Tibial nerve (tissue), 4 donors: ENCODE measurements around the gene BCDIN3D. TPM values are rescaled to one million over a fixed set of nuclear protein-coding genes. Genes with fewer than 3 reads are reported as not detected.

ENCODE experiments used
- DNase-seq, 2 donors: peaks; one replicate each; pipeline ENCODE4 v3.0.0-alpha.2; 2019; ENCODE audit warnings: low spot score in 2 of 2
- H3K27ac ChIP-seq, 4 donors: fragments of 200-600 bp; sonication (generic) in 3 of 4; one replicate each; pipeline ENCODE4 v1.5.1; 2017 to 2019; ENCODE audit warnings: mild to moderate bottlenecking in 1 of 4
- H3K27me3 ChIP-seq, 2 donors: fragments of 200-600 bp; sonication (generic) in 1 of 2; one replicate each; pipeline versions ENCODE4 v1.5.1 to v1.6.0; 2017 to 2019
- H3K36me3 ChIP-seq, 3 donors: fragments of 200-600 bp; sonication (generic); one replicate each; pipeline ENCODE4 v1.5.1; 2018 to 2019
- H3K4me1 ChIP-seq, 4 donors: fragments of 200-600 bp; sonication (generic) in 3 of 4; one replicate each; pipeline ENCODE4 v1.5.1; 2017 to 2019
- H3K4me3 ChIP-seq, 4 donors: fragments of 200-600 bp; sonication (generic) in 3 of 4; one replicate each; pipeline ENCODE4 v1.5.1; 2017 to 2019; ENCODE audit warnings: mild to moderate bottlenecking in 1 of 4, moderate library complexity in 1 of 4
- H3K9me3 ChIP-seq, 4 donors: fragments of 200-600 bp; sonication (generic) in 3 of 4; one replicate each; pipeline ENCODE4 v1.5.1; 2017 to 2019
- EP300 ChIP-seq, 2 donors: sonication (generic); formaldehyde crosslinking; IDR thresholded peaks; one replicate each; pipeline ENCODE4 v1.6.1; 2017; ENCODE audit warnings: antibody characterized with exemption in 2 of 2, mild to moderate bottlenecking in 1 of 2
- POLR2A ChIP-seq, 2 donors: fragments of 450-650 bp; IDR thresholded peaks; one replicate each; pipeline ENCODE4 v1.6.1; 2017; ENCODE audit warnings: antibody characterized with exemption in 2 of 2, mild to moderate bottlenecking in 2 of 2, moderate library complexity in 2 of 2
- WGBS, 2 donors: methylation state at CpG; one replicate each; pipeline ENCODE4 v1.1.5; 2018; 5-methylcytosine and 5-hydroxymethylcytosine counted together
- total RNA-seq, 4 donors: library from RNA; depleted of rRNA; stranded (reverse); fragments of >200 nt; gene quantifications; one replicate each; pipeline ENCODE4 v1.1.0, GENCODE V29; 2016
- TF ChIP-seq, protein P1 (sequence below), 5 experiments: fragments of 200-600 bp in 3 of 5; fragments of 450-650 bp in 2 of 5; sonication (generic) in 3 of 5; IDR thresholded peaks; one replicate each; pipeline ENCODE4 v1.5.1; 2016 to 2019; ENCODE audit warnings: antibody characterized with exemption in 5 of 5, mild to moderate bottlenecking in 3 of 5, moderate library complexity in 2 of 5

The BCDIN3D gene
- total RNA-seq, 4 donors from 2014 or later: 1.2 to 4.2 (median 2.5) TPM

DNA sequence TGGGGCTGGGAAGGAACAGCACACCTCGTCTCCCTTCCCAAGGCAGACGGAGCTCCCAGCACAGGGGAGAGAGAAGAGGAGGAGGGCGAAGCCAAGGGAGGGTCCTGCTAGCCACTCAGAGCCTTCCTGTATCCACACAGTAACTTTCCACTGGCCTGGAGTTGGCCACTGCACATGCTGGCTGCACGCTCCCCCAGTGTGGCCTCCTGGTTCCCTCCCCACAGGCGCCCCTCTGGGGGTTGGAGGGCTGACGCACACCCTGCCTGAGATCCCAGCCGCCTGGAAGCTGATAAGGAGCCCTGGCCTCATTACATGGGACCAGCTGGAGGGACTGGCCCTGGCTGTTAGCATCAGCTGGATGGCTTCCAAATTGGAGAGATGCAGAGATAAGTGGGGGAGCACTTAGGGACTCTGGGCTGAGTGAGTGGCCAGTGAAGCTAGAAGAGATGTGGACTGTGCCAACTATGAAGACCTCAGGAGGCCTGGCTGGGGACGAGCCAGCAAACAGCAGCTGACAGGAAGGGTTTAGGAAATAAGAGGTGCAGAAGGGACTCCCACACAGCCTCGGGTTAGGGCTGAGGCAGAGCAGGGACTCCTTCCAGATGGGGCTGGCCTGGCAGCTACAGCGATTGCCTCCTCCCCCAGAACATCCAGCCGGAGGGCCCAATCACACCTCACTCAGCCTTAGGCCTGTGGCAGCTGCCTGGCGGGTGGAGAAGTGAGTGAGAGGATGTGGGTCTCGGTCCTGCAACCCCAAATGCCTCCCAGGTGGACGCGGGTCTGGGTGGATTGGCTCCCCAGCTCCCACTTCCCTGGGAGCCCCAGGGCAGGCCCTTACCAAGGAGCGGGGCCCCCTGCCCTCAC lies 26.3 kb upstream of the BCDIN3D start:
- Histone ChIP-seq H3K9me3 (no peaks in the 10 kb centered on the region), H3K27ac (peak overlapping the region in 3 of 4 donors; percentile 22 to 75 (median 62)), H3K27me3 (no peaks in the 10 kb centered on the region), H3K4me3 (no peak overlapping the region), H3K36me3 (no peaks in the 10 kb centered on the region), H3K4me1 (peaks cover 0 to 51% (median 17%) of the 10 kb centered on the region in 4 donors)
- TF ChIP-seq POLR2A (IDR thresholded peaks at IDR 0.05) (no peak), EP300 (IDR thresholded peaks at IDR 0.05) (peak in 1 of 2 donors; percentile 53)
- 31 to 32% methylated on average over 11 to 16 of the region's 16 CpGs for WGBS, 2 donors
- peak; percentile 64 to 65 for DNase-seq

DNA sequence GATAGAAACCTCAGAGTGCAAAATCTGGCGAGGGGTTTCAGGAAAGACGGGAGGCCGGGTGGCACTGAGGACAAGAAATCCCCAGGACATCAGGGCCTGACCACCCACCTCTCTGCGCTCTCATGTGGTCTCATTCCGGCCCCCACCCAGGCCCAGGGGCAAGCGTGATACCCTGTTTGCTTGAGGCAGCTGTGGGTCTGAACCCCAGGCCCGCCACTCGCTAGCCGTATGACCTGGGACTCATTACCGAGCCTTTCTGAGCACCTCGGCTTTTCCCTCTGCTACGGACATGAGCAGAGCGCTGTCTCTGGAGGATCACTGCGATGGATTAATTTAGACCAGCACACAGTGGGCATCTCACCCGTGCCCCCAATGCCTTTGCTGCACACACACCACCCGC lies 25.5 kb upstream of the BCDIN3D start:
- TF ChIP-seq EP300 (IDR thresholded peaks at IDR 0.05) (no peak), POLR2A (IDR thresholded peaks at IDR 0.05) (no peak)
- TF ChIP-seq, protein P1, sequence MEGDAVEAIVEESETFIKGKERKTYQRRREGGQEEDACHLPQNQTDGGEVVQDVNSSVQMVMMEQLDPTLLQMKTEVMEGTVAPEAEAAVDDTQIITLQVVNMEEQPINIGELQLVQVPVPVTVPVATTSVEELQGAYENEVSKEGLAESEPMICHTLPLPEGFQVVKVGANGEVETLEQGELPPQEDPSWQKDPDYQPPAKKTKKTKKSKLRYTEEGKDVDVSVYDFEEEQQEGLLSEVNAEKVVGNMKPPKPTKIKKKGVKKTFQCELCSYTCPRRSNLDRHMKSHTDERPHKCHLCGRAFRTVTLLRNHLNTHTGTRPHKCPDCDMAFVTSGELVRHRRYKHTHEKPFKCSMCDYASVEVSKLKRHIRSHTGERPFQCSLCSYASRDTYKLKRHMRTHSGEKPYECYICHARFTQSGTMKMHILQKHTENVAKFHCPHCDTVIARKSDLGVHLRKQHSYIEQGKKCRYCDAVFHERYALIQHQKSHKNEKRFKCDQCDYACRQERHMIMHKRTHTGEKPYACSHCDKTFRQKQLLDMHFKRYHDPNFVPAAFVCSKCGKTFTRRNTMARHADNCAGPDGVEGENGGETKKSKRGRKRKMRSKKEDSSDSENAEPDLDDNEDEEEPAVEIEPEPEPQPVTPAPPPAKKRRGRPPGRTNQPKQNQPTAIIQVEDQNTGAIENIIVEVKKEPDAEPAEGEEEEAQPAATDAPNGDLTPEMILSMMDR (IDR thresholded peaks at IDR 0.05): no peak
- H3K4me1 ChIP-seq: peaks cover 0 to 45% (median 17%) of the 10 kb centered on the region in 4 donors
- H3K9me3 ChIP-seq: no peaks in the 10 kb centered on the region
- no peaks in the 10 kb centered on the region for H3K27me3 ChIP-seq
- peak overlapping the region; percentile 7 to 75 (median 42) for H3K27ac ChIP-seq
- no peaks in the 10 kb centered on the region for H3K36me3 ChIP-seq
- 85 to 90% methylated on average over 16 of the region's 16 CpGs for WGBS, 2 donors
- H3K4me3 ChIP-seq: no peak overlapping the region
- no peak for DNase-seq

DNA sequence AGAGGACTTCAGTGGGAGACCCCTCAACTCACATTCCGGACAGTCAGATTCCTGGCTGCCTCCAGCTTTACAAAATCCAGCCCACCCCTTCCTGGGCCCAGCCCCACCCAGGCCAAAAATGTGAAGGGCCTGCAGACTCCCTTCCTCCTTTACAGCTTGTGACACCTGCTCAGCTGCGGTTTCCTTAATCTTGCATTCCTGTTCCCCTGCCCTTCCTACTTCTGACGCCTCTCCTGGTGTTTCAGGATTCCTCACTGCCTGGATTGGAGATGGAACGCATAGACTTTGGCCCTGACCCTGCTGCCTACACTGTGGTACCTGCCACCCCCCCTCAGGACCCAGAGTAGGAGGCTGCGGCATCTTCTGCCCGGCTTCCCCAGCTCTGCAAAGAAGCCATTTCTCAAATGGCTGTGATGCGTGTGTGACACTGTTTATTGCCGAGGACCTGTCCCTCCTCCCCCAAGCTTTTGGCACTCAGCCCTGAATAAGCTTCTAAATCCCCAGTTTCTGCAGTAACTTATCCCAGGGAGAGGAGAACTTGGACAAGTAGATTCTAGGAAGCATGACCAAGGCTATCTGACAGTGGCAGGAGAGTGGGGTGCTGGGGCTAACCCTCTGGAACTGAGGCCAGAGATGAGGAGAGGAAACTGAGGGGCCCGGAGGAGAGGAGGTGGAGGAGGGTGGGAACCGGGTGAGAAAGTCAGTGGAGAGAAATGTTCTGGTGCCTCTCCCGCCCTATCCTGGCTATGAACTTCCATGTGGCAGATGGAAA lies 24.9 kb upstream of the BCDIN3D start:
- DNase-seq: no peak
- 54 to 72% methylated on average over 11 of the region's 11 CpGs for WGBS, 2 donors
- Histone ChIP-seq H3K4me3 (no peak overlapping the region), H3K9me3 (no peaks in the 10 kb centered on the region), H3K27me3 (no peaks in the 10 kb centered on the region), H3K4me1 (peaks cover 0 to 38% (median 17%) of the 10 kb centered on the region in 4 donors), H3K27ac (peak overlapping the region in 2 of 4 donors; percentile 7 to 62), H3K36me3 (no peaks in the 10 kb centered on the region)
- TF ChIP-seq EP300 (IDR thresholded peaks at IDR 0.05): no peak
- TF ChIP-seq, protein P1 (IDR thresholded peaks at IDR 0.05): no peak
- no peak for TF ChIP-seq POLR2A (IDR thresholded peaks at IDR 0.05)

DNA sequence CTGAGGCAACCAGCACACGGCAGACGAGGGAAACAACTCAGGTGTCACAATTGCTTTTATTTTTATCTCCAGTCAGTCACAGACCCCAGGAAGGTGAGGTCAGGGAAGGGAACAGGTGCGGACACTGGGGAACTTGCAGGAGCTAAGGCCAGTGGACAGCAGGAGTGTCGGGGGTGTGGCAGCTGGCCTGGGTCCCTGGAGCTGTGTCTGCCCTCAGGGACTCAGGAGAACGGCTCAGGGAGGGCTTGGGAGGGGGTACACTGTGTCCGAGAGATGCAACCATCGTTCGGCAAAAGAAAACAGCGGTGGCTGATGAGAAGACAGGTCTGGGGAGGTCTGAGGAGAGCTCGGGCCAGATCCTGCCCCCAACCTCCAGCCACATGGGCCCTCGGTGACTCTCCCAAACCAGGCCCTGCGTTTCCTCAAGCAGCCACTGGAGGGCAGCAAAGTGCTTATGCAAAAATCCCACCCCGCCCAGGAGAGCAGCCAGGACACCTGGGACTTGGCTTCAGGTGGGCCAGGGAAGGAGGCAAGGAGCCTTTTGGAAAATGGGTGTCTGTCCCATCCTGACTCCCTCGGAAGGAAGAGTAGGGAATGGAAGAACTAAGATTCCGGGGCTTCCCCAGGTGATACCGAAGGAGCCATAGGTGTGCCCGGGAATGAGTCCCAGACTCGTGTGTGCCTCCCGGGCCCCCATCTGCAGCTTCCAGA lies 24.1 kb upstream of the BCDIN3D start:
- H3K36me3 ChIP-seq: no peaks in the 10 kb centered on the region
- DNase-seq: peak; percentile 63 to 87
- H3K27ac ChIP-seq: peak overlapping the region in 1 of 4 donors; percentile 62
- H3K4me3 ChIP-seq: no peak overlapping the region
- H3K9me3 ChIP-seq: no peaks in the 10 kb centered on the region
- WGBS, 2 donors: 37 to 38% methylated on average over 19 of the region's 19 CpGs
- H3K27me3 ChIP-seq: no peaks in the 10 kb centered on the region
- TF ChIP-seq POLR2A (IDR thresholded peaks at IDR 0.05) (no peak), EP300 (IDR thresholded peaks at IDR 0.05) (no peak)
- TF ChIP-seq, protein P1 (IDR thresholded peaks at IDR 0.05): peak; percentile 93 to 99 (median 96)
- H3K4me1 ChIP-seq: peaks cover 0 to 31% (median 17%) of the 10 kb centered on the region in 4 donors

DNA sequence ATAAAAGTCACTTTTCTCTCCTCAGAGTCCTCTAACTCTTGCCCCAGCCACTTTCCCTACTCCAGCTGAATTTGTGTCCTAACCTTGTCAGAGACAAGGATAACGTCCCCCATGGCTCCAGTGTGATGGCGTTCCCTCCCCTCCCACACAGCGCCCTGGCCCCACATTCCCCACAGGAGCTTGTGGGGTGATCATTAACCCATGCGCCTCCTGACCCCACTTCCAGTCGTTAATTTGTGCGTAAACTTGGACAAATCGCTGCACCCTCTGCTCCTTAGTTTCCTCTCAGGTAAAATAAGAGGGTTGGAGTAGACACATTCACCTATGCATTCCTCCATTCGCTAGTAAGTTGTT lies 22.9 kb upstream of the BCDIN3D start:
- no peaks in the 10 kb centered on the region for H3K9me3 ChIP-seq
- no peaks in the 10 kb centered on the region for H3K27me3 ChIP-seq
- DNase-seq: no peak
- peaks cover 0 to 31% (median 17%) of the 10 kb centered on the region in 4 donors for H3K4me1 ChIP-seq
- no peak overlapping the region for H3K4me3 ChIP-seq
- no peak overlapping the region for H3K27ac ChIP-seq
- 73 to 74% methylated on average over 8 of the region's 8 CpGs for WGBS, 2 donors
- no peaks in the 10 kb centered on the region for H3K36me3 ChIP-seq
- TF ChIP-seq EP300 (IDR thresholded peaks at IDR 0.05): no peak
